GM18909 (cell line): ENCODE results near the gene TPPP.
A peak's percentile ranks its signal among the peaks of the same experiment; 100 is the strongest.
"Not testable (repeated sequence)": the region's sequence is repeated elsewhere in the genome, so short reads cannot be mapped to it uniquely, and the experiment has no call there.

ENCODE experiments used
- ATAC-seq: cut with Tn5 transposase; IDR thresholded peaks from one replicate; pipeline ENCODE4 v1.9.1; 2021; ENCODE audit warnings: mild to moderate bottlenecking; ENCODE audit not compliant: unreplicated experiment, poor library complexity

Gene TPPP

DNA sequence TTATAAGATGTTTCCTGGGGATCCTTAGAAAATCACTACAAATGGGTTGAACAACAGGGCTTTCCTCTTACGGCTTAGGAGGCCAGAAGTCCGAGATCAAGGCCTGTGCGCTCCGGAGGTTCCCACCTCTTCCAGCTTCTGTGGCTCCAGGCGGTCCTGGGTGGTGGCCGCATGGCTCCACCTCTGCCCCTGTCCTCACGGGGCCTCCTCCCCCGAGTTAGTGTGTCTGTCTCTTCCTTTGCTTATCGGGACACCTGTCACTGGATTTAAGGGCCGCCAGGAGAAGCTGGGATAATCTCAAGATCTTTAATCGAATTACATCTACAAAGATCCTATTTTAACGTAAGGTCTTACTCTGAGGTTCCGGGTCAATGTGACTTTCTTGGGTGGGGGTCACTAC lies 2.3 kb upstream of the TPPP start:
- not testable (repeated sequence) for ATAC-seq

DNA sequence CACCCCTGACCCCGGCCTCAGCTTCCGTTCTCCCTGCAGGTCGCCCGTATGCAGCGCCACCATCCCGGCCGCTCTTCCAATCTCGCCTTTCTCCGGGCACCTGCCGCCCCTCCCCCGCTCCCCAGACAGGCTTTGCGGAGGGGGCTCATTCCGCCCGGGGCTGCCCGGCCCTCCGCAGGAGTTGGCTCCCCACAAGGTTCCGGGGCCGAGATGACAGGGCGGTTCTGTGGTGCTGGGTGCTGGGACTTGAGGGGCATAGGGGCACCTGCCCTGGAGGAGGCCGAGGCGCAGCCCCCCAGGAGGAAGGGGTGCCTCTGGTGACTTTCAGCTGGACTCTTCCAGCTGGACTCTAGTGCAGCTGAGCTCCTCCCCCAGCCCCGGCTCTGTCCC lies 885 bp upstream of the TPPP start:
- ATAC-seq = not testable (repeated sequence)

DNA sequence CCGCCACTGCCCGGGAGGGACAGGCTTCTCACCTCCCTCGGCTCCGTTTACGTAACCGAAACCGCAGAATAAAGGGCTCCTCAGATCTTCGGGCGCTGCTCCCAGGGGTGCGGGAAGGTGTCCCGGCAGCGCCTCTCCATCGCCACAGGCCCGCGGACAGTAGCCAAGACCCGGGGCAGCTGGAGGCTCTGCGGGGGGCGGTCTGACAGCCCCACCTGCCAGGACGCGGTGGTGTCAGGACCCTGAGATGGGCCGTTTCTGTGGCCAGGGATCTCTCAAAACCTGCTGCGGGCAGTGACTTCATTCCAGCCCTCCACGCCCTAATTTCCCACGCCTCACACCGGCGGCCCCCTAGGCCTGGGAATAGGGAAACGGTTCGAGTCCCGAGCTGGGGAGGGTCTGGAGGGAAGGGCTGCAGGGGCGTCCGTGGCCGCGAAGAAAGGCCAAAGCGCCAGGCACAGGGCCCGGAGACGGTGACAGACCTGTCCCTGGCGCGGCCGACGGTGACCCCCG lies 567 bp downstream of the TPPP start:
- ATAC-seq = peak; percentile 22

DNA sequence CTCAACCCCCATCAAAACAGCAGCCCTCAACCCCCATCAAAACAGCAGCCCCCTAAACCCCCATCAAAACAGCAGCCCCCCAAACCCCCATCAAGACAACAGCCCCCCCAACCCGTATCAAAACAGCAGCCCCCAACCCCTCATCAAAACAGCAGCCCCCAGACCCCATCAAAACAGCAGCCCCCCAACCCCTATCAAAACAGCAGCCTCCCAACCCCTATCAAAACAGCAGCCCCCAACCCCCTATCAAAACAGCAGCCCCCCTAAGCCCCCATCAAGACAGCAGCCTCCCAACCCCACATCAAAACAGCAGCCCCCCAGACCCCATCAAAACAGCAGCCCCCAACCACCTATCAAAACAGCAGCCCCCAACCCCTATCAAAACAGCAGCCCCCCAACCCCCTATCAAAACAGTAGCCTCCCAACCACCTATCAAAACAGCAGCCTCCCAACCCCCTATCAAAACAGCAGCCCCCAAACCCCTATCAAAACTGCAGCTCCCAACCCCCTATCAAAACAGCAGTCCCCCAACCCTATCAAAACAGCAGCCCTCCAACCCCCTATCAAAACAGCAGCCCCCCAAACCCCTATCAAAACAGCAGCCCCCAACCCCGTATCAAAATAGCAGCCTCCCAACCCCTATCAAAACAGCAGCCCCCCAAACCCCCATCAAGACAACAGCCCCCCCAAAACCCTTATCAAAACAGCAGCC lies 1.2 kb downstream of the TPPP start:
- ATAC-seq = no peak

DNA sequence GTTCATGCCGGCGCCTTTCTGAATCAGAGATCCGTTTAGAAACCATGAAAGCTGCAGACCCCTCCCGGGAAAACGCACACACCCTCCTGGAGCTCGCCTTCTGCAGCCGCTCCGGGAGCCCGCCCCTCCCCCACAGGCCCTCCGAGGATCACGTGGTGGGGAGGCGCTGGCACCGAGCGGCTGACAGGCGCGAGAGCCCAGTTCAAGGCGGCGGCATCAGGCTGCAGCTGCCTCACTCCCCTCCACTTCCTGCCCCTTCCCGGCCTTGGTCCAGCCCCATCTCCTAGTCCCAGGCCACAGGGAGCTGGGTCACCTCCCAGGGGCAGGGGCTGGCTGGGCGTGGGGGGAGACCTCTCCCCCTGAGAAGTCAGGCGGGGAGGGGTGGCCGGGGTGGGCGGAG lies 2.1 kb downstream of the TPPP start:
- not testable (repeated sequence) for ATAC-seq

DNA sequence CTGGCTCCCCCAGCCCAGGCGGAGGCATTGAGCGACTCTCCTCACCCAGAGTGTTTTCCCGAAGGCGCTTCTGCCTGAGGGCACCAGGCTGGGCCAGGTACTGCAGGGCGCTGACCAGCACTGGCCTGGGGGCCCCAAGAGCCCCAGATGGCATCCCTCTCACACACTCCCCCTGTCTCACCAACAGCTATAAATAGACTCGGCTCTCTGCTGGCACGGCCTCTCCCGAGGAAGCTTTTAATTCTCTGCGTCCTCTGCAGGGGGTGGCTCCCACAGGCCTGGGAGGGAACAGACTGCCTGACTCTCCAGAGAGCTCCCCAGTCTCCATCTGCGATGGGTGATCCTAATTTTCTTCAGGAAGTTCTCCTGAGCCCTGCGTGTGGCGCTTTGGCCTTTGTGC lies 2.9 kb downstream of the TPPP start:
- not testable (repeated sequence) for ATAC-seq

DNA sequence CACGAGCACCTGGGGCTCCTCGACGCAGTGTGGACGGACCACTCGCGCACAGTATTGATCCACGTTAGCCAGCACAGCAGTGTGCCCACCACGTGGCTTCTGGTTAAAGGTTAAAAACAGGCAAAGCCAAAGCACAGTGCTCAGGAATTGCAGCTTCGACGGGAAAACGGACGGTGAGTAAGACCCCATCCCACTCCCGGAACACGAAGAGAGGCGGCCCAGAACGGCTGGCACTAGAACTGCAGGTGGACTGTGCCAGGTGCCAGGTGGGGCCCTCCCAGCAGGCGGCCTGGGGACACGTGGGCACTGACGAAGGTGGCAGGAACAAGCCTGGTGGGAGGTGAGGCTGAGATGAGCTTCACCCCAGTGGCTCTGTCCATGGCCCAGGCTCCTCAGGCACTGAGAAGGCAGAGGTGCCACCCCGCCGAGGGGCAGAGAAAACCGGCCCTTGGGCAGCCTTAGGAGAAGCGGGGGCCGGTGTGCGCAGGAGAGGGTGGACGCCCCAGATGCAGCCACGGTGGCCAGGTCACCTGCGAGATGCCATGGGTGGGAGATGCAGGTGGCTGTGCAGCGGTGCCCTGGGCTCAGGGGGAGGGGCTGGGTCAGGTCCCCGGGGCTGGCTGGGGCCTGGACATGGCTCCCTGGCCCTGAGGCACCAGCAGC lies 4.7 kb downstream of the TPPP start:
- ATAC-seq = not testable (repeated sequence)

DNA sequence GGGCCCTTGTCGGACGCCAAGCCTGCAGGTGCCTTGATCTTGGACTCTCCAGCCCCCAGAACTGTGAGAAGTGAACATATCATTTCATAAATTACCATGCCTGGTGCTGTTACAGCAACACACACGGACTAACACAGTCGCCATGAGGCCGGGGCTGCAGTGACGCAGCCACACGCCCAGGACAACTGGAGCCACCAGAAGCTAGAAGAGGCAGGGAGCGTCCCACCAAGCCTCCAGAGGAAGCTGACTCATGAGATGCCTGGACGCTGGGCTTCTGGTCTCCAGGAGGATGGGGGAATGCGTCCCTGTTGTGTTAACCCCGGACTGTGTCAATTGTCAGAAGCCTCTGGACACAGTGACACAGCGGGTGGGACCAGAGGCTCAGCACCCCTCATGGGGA lies 6.2 kb downstream of the TPPP start:
- ATAC-seq = not testable (repeated sequence)

DNA sequence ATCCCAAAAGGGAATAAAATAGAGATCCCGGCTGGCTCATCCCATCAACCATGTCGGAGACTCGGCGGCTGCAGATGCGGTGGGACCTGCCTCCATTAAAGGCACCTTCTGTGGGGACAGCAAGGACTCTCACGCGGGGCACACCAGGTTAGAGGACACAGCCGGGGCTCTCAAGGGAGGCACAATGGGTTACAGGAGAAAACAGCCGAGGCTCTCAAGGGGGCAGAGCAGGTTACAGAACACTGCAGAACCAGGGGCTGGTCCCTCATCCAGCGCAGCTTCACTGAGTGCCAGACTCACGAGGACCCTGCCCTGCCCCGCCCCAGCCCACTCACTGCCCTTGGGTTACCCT lies 7.0 kb downstream of the TPPP start:
- ATAC-seq = not testable (repeated sequence)

DNA sequence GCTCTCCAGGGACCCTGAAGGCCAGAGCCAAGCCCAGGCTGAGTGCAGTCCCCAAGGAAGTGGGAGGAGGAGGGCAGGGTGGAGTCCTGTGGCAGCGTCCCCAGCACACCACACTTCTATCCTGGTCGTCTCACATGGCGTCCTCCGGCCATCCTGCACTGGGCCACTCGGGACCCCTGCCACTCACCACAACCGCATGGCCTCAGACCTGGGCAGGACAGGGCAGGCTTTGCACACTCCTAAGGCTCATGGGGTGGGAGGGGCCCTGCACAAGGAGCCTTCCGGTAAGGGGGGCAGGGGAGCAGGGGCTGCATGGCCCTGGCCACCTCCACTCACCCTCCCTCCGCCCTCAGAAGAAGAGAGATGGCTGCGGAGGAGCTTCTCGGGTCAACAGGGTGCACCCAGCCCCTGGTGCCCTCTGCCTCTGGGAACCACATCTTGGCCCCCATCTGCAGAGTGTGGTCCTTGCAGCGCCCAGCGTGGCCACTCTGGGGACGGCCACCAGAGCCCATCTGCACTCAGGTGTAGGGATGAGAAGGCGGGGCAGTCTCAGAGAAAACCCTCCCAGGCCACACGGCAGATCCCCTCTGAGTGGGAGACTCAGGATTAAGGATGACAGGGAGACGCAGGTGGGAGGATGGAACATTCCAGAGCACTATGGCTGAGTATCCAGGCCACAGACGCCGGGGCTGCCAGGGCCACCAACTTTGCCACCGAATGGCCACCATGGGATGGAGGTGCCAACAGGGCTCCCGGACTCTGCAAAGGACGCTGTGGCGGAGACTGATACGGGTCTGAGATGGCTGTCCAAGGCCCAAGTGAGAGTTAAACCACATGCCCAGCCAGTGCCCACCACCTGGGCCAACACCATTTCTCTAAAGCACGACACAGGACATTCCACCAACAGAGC lies 7.6 kb downstream of the TPPP start:
- ATAC-seq = no peak

DNA sequence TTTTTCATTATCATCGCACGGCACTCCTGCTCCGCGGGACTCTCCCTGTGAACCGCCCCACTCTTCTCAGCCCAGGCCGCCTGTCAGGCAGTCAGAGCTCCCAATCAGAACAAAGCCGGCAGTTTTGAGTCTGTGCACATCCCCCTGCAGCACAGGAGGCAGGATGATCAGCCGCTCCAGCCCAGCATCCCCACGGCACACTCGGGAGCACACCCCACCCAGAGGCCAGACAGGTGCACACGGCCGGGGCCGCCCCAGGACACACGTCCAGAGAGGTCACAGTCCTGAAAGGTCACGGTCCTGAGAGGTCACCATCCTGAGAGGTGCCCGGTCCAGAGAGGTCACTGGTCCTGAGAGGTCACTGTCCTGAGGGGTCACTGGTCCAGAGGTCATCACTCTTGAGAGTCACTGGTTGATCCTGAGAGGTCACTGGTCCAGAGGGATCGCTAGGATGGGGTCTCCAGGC lies 8.4 kb downstream of the TPPP start:
- no peak for ATAC-seq

DNA sequence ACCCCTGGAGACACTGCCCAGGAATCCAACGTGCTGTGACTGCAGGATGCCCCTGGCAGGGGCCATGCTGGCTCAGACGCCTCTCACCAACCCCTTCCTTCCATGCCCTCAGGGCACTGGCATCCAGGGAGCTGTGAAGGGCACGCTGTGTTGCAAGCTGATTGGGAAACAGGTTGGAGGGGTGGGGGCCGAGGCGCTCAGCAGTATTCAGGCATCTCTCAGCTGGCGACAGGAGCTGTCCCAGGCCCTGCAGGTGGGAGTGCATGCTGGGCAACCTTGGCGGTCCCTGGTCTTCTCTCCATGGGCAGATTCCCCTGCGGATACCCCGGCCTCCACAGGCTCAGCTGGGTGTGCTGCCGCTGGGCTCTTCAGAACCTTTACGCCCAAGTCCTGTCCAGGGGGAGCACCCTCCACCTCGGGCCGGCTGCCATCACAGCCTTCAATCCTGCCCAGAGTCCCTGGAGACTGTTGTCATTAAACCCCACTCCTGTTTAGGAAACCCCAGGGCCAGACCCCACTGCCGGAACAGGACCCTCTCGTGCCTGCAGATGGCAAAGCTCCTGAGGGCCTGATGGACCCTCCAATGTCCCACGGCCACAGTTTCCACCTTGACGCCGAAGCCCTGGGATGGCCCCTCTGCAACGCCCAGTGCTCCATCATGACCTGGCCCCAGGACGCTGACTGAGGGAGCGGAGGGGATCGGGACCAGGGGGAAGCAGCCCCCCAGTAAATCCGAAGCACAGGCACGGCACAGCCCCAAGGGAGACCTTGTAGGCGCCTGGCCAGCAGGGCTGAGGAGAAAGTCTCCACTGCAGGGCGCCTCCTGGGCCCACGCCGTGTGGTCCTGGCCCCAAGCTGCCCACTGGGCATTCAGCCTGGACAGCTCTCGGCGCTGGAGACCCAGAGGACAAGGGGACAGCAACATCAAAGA lies 9.3 kb downstream of the TPPP start:
- ATAC-seq = no peak

DNA sequence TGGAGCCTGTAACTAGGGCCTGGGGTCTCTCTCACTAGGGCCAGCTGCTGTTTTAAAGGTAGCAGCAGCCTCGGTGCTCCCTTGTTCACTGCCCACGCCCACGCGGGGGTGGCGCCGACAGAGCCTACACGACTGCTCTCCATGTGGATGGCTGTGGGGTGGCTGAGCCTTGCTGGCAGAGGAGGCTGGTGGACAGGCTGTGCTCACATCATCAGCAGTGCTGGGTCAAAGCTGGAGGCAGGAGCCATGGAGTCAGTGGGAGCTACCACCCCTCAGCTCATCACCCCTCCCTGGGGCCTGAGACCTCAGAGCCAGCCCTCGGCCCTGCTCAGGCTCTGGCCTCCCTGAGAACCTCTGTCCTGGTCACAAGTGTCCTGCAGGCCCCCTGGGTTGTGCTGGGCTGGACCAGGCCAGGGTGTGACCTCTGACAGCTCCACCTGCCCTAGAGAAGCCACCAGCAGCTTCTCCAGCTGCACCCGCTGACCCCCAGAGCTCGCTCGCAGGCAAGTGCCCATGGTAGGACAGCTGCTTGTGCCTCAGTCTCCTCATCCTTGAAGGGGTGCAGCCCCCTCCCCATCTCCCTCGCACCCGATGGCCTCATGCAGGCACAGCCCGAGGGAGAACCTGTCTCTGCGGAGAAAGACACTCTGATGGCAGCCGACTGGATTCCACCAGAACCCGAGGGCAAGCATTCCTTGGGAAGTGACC lies 10.3 kb downstream of the TPPP start:
- not testable (repeated sequence) for ATAC-seq

DNA sequence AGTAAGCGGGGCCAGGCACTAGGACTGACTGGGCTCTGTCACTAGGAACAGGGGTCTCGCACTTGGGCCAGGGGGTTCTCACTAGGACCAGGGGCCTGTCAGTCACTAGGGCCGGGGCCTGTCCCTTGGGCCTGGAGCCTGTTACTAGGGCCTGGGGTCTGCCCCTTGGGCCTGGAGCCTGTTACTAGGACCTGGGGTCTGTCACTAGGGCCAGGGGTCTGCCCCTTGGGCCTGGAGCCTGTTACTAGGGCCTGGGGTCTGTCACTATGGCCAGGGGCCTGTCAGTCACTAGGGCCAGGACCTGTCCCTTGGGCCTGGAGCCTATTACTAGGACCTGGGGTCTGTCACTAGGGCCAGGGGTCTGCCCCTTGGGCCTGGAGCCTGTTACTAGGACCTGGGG lies 10.9 kb downstream of the TPPP start:
- not testable (repeated sequence) for ATAC-seq

DNA sequence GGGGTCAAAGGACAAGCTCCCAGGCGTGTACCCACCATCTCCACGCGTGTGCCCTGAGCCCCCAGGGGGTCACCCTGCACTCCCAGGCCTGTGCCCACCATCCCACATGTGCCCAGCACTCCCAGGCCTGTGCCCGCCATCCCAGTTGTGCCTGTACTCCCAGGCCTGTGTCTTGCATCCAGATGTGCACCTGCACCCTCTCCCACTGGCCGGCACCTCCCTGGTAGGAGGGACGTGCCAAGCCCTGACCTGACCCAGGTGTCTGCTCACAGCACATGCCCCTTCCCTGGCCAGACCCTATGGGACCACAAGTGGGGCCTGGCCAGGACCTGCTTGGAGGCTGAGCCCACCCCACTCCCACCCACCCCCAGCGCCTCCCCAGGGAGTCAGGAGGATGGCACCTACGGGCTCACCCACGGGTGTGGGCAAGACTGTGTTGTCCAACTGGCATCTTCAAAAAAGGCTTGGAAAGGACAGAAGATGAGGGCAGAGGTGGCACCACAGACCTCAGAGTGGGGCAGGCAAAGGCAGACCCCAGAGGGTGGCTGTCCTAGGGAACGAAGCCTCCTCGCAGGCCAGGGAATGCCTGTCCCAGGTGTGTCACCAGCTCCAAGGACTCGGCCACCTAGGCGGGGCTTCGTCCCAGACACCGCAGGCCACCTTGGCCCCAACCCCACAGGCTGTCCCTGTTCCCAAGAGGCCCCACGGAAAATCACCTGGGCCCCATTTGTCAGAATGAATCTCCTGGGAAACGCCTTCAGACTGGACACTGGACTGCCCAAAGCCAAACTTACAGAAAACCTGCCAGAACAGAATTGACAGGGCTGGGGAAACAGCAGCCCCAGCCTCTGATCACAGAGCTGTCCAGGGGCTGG lies 11.6 kb downstream of the TPPP start:
- ATAC-seq = not testable (repeated sequence)

DNA sequence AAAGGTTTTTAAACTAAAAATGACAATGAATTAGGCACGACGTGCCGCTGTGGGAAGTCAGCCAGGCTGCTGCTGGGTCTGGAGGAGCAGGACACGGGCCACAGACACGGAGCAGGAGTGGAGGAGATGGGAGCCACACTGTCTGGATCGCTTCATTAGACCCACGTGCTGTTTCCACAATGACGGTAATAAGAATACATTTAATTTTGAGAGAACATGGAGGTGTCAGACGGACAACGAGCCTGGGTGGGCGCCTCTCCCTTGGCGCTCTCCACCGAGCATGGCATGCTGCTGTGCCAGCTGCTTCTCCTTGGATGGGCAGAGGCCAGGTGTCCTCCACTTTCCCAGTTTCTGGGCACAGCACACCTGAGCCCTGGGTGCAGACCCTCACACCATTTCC lies 12.3 kb downstream of the TPPP start:
- ATAC-seq = not testable (repeated sequence)

DNA sequence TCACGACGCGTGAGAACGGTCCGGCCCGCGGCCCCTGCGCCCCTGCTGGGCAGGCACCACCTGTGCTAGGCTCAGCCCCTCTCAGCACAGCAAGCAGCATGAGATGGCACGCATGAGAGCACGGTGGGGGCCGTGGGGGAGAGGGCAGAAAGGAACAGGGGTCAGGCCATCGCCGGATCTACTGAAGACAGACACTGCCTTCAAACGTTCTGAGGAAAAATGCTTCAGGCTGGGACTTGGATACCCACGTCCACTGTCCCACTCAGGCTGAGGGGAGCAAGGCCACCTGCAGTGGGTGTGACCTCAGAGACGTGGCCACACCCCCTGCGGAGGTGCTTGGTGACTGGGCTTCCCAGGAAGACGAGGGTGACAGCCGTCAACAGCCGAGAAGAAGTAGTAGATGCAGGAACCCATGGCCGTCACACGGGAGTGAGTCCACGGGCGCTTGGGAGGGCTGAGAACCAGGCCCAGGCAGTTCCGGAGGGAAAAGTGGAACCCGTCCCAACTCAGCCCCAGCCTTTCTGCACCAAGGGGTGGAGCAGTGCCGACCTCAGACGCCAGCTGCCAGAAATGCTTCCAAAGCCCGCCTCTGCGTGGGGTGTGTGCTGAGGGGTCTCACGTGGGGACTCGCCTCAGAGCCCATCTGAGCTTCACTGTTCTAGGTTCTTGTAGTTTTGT lies 12.9 kb downstream of the TPPP start:
- not testable (repeated sequence) for ATAC-seq
